ENCODE results near the gene CAMK1D.

DNA sequence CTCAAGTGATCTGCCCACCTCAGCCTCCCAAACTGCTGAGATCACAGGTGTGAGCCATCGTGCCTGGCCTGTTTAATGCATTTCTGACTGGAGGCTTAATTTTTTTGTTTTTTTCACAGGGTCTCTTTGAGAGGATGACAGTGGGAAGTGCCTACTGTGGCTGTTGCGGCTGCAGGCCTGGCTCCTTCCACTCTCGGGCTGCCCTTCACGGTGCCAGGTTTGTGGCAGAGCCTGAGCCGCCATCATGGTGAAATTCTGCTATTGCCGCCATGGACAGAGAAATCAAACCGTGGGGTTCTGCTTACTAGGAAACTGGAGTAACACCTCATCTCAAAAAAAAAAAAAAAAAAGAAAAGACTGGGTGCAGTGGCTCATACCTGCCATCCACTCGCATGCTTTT, 142.7 kb downstream of the CAMK1D start:
- TF ChIP-seq, protein P1, sequence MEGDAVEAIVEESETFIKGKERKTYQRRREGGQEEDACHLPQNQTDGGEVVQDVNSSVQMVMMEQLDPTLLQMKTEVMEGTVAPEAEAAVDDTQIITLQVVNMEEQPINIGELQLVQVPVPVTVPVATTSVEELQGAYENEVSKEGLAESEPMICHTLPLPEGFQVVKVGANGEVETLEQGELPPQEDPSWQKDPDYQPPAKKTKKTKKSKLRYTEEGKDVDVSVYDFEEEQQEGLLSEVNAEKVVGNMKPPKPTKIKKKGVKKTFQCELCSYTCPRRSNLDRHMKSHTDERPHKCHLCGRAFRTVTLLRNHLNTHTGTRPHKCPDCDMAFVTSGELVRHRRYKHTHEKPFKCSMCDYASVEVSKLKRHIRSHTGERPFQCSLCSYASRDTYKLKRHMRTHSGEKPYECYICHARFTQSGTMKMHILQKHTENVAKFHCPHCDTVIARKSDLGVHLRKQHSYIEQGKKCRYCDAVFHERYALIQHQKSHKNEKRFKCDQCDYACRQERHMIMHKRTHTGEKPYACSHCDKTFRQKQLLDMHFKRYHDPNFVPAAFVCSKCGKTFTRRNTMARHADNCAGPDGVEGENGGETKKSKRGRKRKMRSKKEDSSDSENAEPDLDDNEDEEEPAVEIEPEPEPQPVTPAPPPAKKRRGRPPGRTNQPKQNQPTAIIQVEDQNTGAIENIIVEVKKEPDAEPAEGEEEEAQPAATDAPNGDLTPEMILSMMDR (IDR thresholded peaks at IDR 0.05; ENCODE audit: low read length), result no peak
- TF ChIP-seq EZH2 (optimal IDR thresholded peaks at IDR 0.05; ENCODE audit: low read depth, low read length), result no peak
- no peak for TF ChIP-seq EZH2phosphoT487 (IDR thresholded peaks at IDR 0.05; ENCODE audit: low read length)
